22Rv1 (cell line): ENCODE results near the gene COG5.

Experiments used
- CTCF ChIP-seq: fragments of 450-650 bp; IDR thresholded peaks from 2 replicates; pipeline ENCODE4 v1.5.1; 2017; ENCODE audit warnings: mild to moderate bottlenecking
- ZFX ChIP-seq: fragments of 450-650 bp; IDR thresholded peaks from 2 replicates; pipeline ENCODE4 v1.6.1; 2017; ENCODE audit warnings: antibody characterized with exemption, borderline replicate concordance

- TF ChIP-seq CTCF (no peak), ZFX (no peak)
These were observed 57.6 kb downstream of the COG5 start for GRCh38 chr7:107505997-107506673.
